Measurements from ENCODE around the gene SELENOV. TPM values are rescaled to one million over a fixed set of nuclear protein-coding genes. Genes with fewer than 3 reads are reported as not detected.

Gene SELENOV
- total and polyA plus RNA-seq, 9 of the 15 experiments (the other 6 are each of a cell fraction or from before 2014, with no cell fraction given), result 0.04 to 0.09 (median 0.06) TPM; not detected in 4

DNA sequence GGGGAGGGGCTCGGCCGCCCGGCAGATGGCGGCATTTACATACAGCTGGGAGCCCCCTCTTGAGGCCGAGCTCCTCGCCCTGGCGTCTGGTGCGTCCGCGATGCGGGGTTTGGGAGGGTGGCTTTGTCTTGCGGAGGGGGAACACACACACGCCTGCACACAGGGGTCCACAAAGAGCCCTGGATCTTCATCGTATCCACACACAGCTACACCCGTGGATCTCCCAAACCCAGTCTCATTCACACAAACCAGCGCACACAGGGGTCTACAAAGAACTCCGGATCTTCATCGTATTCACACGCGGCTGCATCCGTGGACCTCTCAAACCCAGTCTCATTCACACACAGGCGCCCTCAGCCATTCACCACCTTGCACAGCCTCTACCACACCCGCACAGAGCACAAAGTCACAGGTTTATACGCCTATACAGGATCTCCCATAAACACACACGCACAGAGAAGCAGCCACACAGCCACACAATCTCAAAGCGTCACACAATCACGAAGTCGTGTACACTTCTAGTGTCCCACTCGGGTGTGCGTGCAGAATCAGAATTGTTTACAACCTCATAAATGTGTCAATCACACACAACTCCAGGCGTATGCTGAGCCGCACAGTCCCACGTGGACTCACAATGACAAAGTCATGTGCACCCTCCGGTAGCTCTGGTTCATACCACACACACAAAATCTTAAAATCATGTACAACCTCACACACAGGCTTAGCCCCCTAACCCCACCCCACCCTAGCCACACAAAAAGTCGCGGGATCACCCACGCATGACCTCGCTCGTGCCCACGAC lies 16.7 kb upstream of the SELENOV start (continued):
- TF ChIP-seq KDM2B (CRISPR knock-in tag; IDR thresholded peaks at IDR 0.05) (peak; percentile 61), SRSF3 (IDR thresholded peaks at IDR 0.05; ENCODE audit: insufficient read depth, low read length) (no peak), ZBTB1 (CRISPR knock-in tag; IDR thresholded peaks at IDR 0.05; ENCODE audit: borderline replicate concordance, low read depth) (no peak), HMGN3 (IDR thresholded peaks at IDR 0.05; ENCODE audit: borderline replicate concordance, extremely low read depth, insufficient read length, low read depth, low read length) (no peak), XRCC4 (IDR thresholded peaks at IDR 0.05; ENCODE audit: extremely low read depth, insufficient read depth, insufficient read length) (no peak), GTF2E2 (tag; IDR thresholded peaks at IDR 0.05) (no peak), ZNF175 (CRISPR knock-in tag; IDR thresholded peaks at IDR 0.05; ENCODE audit: low read depth) (no peak), BRCA1 (IDR thresholded peaks at IDR 0.05) (no peak), BRCA1 (CRISPR knock-in tag; IDR thresholded peaks at IDR 0.05) (no peak), BRF1 (IDR thresholded peaks at IDR 0.05; ENCODE audit: borderline replicate concordance, extremely low read depth, insufficient read length) (no peak), MBD2 (IDR thresholded peaks at IDR 0.05; ENCODE audit: borderline replicate concordance, low read depth) (no peak), ZNF444 (CRISPR knock-in tag; IDR thresholded peaks at IDR 0.05) (no peak), NR1H2 (CRISPR knock-in tag; IDR thresholded peaks at IDR 0.05) (no peak), SUPT5H (IDR thresholded peaks at IDR 0.05) (no peak), GABPA (tag; conservative IDR thresholded peaks at IDR 0.05; ENCODE audit: low read depth) (no peak), ZNF436 (CRISPR knock-in tag; IDR thresholded peaks at IDR 0.05) (no peak), ETV1 (tag; conservative IDR thresholded peaks at IDR 0.05; ENCODE audit: low read depth) (no peak)
- TF ChIP-seq, protein P1, sequence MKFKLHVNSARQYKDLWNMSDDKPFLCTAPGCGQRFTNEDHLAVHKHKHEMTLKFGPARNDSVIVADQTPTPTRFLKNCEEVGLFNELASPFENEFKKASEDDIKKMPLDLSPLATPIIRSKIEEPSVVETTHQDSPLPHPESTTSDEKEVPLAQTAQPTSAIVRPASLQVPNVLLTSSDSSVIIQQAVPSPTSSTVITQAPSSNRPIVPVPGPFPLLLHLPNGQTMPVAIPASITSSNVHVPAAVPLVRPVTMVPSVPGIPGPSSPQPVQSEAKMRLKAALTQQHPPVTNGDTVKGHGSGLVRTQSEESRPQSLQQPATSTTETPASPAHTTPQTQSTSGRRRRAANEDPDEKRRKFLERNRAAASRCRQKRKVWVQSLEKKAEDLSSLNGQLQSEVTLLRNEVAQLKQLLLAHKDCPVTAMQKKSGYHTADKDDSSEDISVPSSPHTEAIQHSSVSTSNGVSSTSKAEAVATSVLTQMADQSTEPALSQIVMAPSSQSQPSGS (CRISPR knock-in tag; IDR thresholded peaks at IDR 0.05), result no peak
- TF ChIP-seq, protein P2, sequence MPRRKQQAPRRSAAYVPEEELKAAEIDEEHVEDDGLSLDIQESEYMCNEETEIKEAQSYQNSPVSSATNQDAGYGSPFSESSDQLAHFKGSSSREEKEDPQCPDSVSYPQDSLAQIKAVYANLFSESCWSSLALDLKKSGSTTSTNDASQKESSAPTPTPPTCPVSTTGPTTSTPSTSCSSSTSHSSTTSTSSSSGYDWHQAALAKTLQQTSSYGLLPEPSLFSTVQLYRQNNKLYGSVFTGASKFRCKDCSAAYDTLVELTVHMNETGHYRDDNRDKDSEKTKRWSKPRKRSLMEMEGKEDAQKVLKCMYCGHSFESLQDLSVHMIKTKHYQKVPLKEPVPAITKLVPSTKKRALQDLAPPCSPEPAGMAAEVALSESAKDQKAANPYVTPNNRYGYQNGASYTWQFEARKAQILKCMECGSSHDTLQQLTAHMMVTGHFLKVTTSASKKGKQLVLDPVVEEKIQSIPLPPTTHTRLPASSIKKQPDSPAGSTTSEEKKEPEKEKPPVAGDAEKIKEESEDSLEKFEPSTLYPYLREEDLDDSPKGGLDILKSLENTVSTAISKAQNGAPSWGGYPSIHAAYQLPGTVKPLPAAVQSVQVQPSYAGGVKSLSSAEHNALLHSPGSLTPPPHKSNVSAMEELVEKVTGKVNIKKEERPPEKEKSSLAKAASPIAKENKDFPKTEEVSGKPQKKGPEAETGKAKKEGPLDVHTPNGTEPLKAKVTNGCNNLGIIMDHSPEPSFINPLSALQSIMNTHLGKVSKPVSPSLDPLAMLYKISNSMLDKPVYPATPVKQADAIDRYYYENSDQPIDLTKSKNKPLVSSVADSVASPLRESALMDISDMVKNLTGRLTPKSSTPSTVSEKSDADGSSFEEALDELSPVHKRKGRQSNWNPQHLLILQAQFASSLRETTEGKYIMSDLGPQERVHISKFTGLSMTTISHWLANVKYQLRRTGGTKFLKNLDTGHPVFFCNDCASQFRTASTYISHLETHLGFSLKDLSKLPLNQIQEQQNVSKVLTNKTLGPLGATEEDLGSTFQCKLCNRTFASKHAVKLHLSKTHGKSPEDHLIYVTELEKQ (CRISPR knock-in tag; IDR thresholded peaks at IDR 0.05), result no peak
- TF ChIP-seq, protein P3, sequence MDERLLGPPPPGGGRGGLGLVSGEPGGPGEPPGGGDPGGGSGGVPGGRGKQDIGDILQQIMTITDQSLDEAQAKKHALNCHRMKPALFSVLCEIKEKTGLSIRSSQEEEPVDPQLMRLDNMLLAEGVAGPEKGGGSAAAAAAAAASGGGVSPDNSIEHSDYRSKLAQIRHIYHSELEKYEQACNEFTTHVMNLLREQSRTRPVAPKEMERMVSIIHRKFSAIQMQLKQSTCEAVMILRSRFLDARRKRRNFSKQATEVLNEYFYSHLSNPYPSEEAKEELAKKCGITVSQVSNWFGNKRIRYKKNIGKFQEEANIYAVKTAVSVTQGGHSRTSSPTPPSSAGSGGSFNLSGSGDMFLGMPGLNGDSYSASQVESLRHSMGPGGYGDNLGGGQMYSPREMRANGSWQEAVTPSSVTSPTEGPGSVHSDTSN (CRISPR knock-in tag; IDR thresholded peaks at IDR 0.05; ENCODE audit: low read depth), result no peak
- TF ChIP-seq, protein P3 (tag; conservative IDR thresholded peaks at IDR 0.05; ENCODE audit: low read depth), result peak; percentile 54

Measured in K562 (cell line).